GM13977 (cell line): ENCODE results near the gene CCDC183.
"Not testable (repeated sequence)": the region's sequence is repeated elsewhere in the genome, so short reads cannot be mapped to it uniquely, and the experiment has no call there.

Experiments used
- DNase-seq: peaks from one replicate; pipeline ENCODE4 v3.0.0; 2012; ENCODE audit warnings: low spot score
- CTCF ChIP-seq: IDR thresholded peaks from 2 replicates; pipeline ENCODE4 v1.5.1; 2012; ENCODE audit warnings: mild to moderate bottlenecking, control low read depth; ENCODE audit not compliant: insufficient read depth; ENCODE audit errors: extremely low read depth, missing control alignments
- in situ Hi-C: fragments of 300-500 bp; cut with MboI; formaldehyde crosslinking; loops from one replicate; pipeline ENCODE4 v1.12.0; 2022; ENCODE audit warnings: low sequenced_read_pairs, low pct_unique_long_range_greater_than_20kb, mixed read lengths, inconsistent platforms; ENCODE audit not compliant: unreplicated experiment

Gene CCDC183

GRCh38 chr9:136784249-136784996 lies 11.7 kb upstream of the CCDC183 start:
- in situ Hi-C loops: no loop called here
- TF ChIP-seq CTCF: peak; percentile 39
- peak; percentile 45 for DNase-seq

GRCh38 chr9:136784997-136785361 lies 11.2 kb upstream of the CCDC183 start:
- in situ Hi-C loops: no loop called here
- no peak for TF ChIP-seq CTCF
- peak; percentile 50 for DNase-seq

GRCh38 chr9:136785565-136786355 lies 10.4 kb upstream of the CCDC183 start:
- in situ Hi-C loops, DNase-seq: not testable (repeated sequence)

GRCh38 chr9:136786451-136786850 lies 9.7 kb upstream of the CCDC183 start:
- in situ Hi-C loops: no loop called here
- TF ChIP-seq CTCF: no peak
- peak; percentile 0 for DNase-seq

- DNase-seq: peak; percentile 1
- in situ Hi-C loops: not testable (repeated sequence)
These were observed 9.2 kb upstream of the CCDC183 start for GRCh38 chr9:136786983-136787382.

GRCh38 chr9:136787690-136788400 lies 8.3 kb upstream of the CCDC183 start:
- peak; percentile 83 for TF ChIP-seq CTCF
- peak; percentile 69 for DNase-seq
- in situ Hi-C loops: no loop called here

- in situ Hi-C loops, DNase-seq: not testable (repeated sequence)
These were observed 7.3 kb upstream of the CCDC183 start for GRCh38 chr9:136788644-136789522.
